MCF 10A (cell line): Measurements from ENCODE around the gene ELP6. TPM values are rescaled to one million over a fixed set of nuclear protein-coding genes. Genes with fewer than 3 reads are reported as not detected.
A peak's percentile ranks its signal among the peaks of the same experiment; 100 is the strongest.

ENCODE experiments used
- BruUV-seq: library from RNA; stranded (reverse); fragments of 400-500 nt; replicated peaks from 2 replicates; lab custom pipeline; 2021; lab: Mats Ljungman, UMichigan
- CTCF ChIA-PET: fragments of 300-600 bp; sonication (Branson Sonifier 250); formaldehyde crosslinking; extraction: SDS; loops from one replicate; lab custom pipeline; 2021; ENCODE audit warnings: antibody characterized with exemption, inconsistent platforms; lab: Yijun Ruan, JAX
- POLR2A ChIA-PET: fragments of 300-600, 350-650 bp; sonication (Branson Sonifier 250); formaldehyde crosslinking; extraction: SDS; loops from one replicate; lab custom pipeline; 2020; ENCODE audit warnings: antibody characterized with exemption, inconsistent platforms; lab: Yijun Ruan, JAX
- DNase-seq: peaks from one replicate; pipeline ENCODE4 v3.0.0-alpha.2; 2018; ENCODE audit not compliant: unreplicated experiment
- H3K27ac Mint-ChIP-seq: one replicate; pipeline ENCODE4 v1.8.0; 2022; ENCODE audit warnings: mild to moderate bottlenecking, low read depth, mixed read lengths; ENCODE audit not compliant: unreplicated experiment
- H3K27me3 Mint-ChIP-seq: one replicate; pipeline ENCODE4 v1.8.0; 2022; ENCODE audit warnings: mixed read lengths; ENCODE audit not compliant: insufficient read depth, unreplicated experiment
- H3K36me3 Mint-ChIP-seq: one replicate; pipeline ENCODE4 v1.8.0; 2022; ENCODE audit warnings: mild to moderate bottlenecking, moderate library complexity, mixed read lengths; ENCODE audit not compliant: insufficient read depth, unreplicated experiment
- H3K4me1 Mint-ChIP-seq: one replicate; pipeline ENCODE4 v1.8.0; 2022; ENCODE audit warnings: mixed read lengths; ENCODE audit not compliant: insufficient read depth, unreplicated experiment
- H3K4me3 Mint-ChIP-seq: one replicate; pipeline ENCODE4 v1.8.0; 2022; ENCODE audit warnings: mild to moderate bottlenecking, moderate library complexity, mixed read lengths; ENCODE audit not compliant: unreplicated experiment
- H3K9me3 Mint-ChIP-seq: one replicate; pipeline ENCODE4 v1.8.0; 2022; ENCODE audit warnings: mixed read lengths; ENCODE audit not compliant: unreplicated experiment
- intact Hi-C: fragments of 100-400 bp; cut with micrococcal nuclease; formaldehyde crosslinking; loops from 2 replicates; pipeline ENCODE4 v1.14.1; 2022
- total RNA-seq: library from RNA; stranded (reverse); gene quantifications from 2 replicates; pipeline ENCODE4 v1.2.3, GENCODE V29; 2022
- TF ChIP-seq, protein P1 (sequence below): fragments of 200-600 bp; IDR thresholded peaks from one replicate; pipeline ENCODE4 v1.8.0; 2022; ENCODE audit warnings: antibody characterized with exemption, mild to moderate bottlenecking; ENCODE audit not compliant: unreplicated experiment

ELP6 gene
- total RNA-seq, 1 experiment from 2014 or later, result 33.5 TPM

DNA sequence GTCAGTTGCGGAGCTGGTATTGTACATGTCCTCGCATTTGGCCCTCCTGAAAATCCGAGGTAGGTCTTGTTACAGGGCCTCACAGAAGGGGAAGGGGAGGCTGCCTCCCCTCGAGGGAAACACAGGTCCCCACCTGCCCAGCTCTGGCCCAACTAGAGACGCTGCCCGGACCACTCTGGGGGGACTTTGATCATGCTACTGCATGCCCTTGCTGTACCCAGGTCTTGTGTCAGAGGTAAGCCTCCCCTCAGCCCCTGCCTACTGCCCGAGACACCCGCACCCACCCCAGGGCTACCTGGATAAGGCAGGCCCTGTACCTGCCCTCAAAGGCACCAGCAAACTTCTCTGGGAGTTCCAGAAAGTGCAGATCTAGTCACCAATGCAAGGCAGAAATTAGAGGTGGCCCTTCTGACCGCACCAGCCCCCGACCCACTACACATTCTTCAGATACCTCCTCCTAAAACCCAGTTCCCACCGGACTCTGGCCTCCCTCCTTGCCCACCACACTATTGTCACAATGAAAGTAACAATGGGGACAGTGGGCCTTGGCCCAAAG lies 36.8 kb downstream of the ELP6 start:
- BruUV-seq, result no TSS peak
- Mint-ChIP-seq H3K27me3 (no peaks in the 10 kb centered on the region), H3K9me3 (no peaks in the 10 kb centered on the region), H3K4me1 (peaks cover 23% of the 10 kb centered on the region), H3K36me3 (peaks cover 5% of the 10 kb centered on the region), H3K27ac (peak overlapping the region; percentile 86), H3K4me3 (peak overlapping the region; percentile 99)
- intact Hi-C loops, result loop anchor here (5.0 kb wide), 1 partner anchor 34 kb away; no protein-coding TSS in a partner anchor
- ChIA-PET CTCF (interaction anchor here (0.6 to 6.9 kb wide), 16 partner anchors 11 to 1035 kb away, joined by 3 to 86 read pairs (median 4); no protein-coding TSS in a partner anchor), POLR2A (interaction anchor here (0.5 to 2.9 kb wide), 8 partner anchors 19 to 1800 kb away, joined by 3 to 61 read pairs (median 8); partner anchors contain the start of gene PTPN23)
- no peak for DNase-seq
- TF ChIP-seq, protein P1, sequence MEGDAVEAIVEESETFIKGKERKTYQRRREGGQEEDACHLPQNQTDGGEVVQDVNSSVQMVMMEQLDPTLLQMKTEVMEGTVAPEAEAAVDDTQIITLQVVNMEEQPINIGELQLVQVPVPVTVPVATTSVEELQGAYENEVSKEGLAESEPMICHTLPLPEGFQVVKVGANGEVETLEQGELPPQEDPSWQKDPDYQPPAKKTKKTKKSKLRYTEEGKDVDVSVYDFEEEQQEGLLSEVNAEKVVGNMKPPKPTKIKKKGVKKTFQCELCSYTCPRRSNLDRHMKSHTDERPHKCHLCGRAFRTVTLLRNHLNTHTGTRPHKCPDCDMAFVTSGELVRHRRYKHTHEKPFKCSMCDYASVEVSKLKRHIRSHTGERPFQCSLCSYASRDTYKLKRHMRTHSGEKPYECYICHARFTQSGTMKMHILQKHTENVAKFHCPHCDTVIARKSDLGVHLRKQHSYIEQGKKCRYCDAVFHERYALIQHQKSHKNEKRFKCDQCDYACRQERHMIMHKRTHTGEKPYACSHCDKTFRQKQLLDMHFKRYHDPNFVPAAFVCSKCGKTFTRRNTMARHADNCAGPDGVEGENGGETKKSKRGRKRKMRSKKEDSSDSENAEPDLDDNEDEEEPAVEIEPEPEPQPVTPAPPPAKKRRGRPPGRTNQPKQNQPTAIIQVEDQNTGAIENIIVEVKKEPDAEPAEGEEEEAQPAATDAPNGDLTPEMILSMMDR, result no peak

DNA sequence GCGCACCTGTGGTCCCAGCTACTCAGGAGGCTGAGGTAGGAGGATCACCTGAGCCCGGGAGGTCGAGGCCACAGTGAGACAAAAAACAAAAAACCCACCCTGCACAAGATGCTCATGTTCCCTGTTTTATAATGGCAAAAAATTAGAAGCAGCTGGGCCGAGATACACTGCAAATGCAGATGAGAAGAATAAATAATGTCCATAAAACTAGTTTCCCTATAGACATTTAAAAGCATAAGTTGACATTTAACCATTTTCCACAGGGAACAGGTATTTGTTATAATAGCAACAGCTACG lies 37.2 kb downstream of the ELP6 start:
- Mint-ChIP-seq H3K4me3 (peak overlapping the region; percentile 99), H3K36me3 (peaks cover under 1% of the 10 kb centered on the region), H3K9me3 (no peaks in the 10 kb centered on the region), H3K27ac (peak overlapping the region; percentile 86), H3K27me3 (no peaks in the 10 kb centered on the region), H3K4me1 (peaks cover 23% of the 10 kb centered on the region)
- TF ChIP-seq, protein P1, result no peak
- intact Hi-C loops, result loop anchor here (5.0 kb wide), 1 partner anchor 34 kb away; no protein-coding TSS in a partner anchor
- DNase-seq, result no peak
- ChIA-PET CTCF (interaction anchor here (0.6 to 6.9 kb wide), 16 partner anchors 11 to 1036 kb away, joined by 3 to 86 read pairs (median 4); no protein-coding TSS in a partner anchor), POLR2A (interaction anchor here (0.5 to 2.9 kb wide), 8 partner anchors 19 to 96 kb away, joined by 3 to 61 read pairs (median 8); partner anchors contain the start of gene PTPN23)
- TSS peak; percentile 78 for BruUV-seq

DNA sequence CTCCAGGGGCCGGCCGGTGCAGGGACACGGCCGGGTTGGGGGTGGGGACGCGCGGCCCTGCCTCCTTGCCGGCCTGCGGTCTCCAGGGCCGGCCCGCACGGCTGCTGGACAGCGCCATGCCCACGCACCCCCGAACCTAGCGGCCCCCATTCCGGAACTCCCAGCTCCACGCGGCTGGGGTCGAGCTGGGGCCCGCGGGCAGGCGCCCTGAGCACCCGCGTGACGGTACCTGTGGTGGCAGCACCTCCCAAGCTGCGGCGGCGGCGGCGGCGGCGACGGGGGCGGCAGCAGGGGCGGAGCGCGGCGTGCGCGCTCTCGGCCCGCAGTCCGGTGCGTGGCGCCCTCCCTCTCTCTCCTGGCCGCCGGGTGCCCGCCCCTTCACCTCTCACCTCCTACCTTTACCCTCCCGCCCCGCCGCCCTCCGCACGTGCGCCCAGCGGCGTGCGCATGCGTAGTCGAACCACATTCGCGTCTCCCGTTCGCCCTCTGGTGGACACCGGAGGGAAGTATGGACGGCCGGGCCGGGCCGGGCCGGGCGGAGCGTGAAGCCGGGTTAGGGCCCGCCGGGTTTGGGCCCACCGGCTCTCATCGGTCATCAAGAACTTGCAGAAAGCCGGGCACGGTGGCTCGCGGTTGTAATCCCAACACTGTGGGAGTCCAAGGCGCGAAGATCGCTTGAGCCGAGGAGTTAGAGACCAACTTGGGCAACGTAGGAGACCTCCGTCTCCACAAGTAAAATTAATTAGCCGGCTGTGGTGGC lies 37.8 kb downstream of the ELP6 start, which contains the start of gene SCAP:
SCAP (minus strand) TSS at position 372 of the 760 bp plus-strand sequence. CDS start 32,948 bp downstream, outside the sequence.
- Mint-ChIP-seq H3K9me3 (no peaks in the 10 kb centered on the region), H3K27me3 (no peaks in the 10 kb centered on the region), H3K36me3 (no peaks in the 10 kb centered on the region), H3K27ac (peak within 1 kb of the TSS; percentile 86), H3K4me3 (peak within 1 kb of the TSS; percentile 99), H3K4me1 (peaks cover 23% of the 10 kb centered on the region)
- TF ChIP-seq, protein P1, result peak; percentile 87
- CTCF ChIA-PET, result interaction anchor here (0.5 to 6.9 kb wide), 21 partner anchors 12 to 678 kb away, joined by 3 to 86 read pairs (median 4); partner anchors contain the start of gene PTPN23
- DNase-seq, result peak; percentile 89
- intact Hi-C loops, result loop anchor here (1.0 to 5.0 kb wide), 2 partner anchors 33 to 54 kb away; no protein-coding TSS in a partner anchor
- POLR2A ChIA-PET, result interaction anchor here (0.5 to 2.9 kb wide), 13 partner anchors 9 to 1864 kb away, joined by 3 to 61 read pairs (median 5); partner anchors contain the start of genes PTPN23 and USP4
- BruUV-seq, result no TSS peak
